Brain microvascular endothelial cell (primary cell): Measurements from ENCODE around the gene ELOB.

Source experiments
- DNase-seq: peaks from one replicate; pipeline ENCODE4 v3.0.0-alpha.2; 2020
- H3K27ac ChIP-seq: fragments of 250-450 bp; sonication (Bioruptor Pico); 2 replicates; pipeline ENCODE4 v1.5.1; 2020; ENCODE audit warnings: mild to moderate bottlenecking, moderate library complexity
- H3K27me3 ChIP-seq: fragments of 250-450 bp; sonication (Bioruptor Pico); replicated peaks from 2 replicates; pipeline ENCODE4 v1.5.1; 2020; ENCODE audit warnings: mild to moderate bottlenecking
- H3K36me3 ChIP-seq: fragments of 250-450 bp; sonication (Bioruptor Pico); replicated peaks from 2 replicates; pipeline ENCODE4 v1.5.1; 2020; ENCODE audit warnings: mild to moderate bottlenecking
- H3K4me3 ChIP-seq: 2 replicates; pipeline ENCODE4 v1.5.1; 2011; ENCODE audit warnings: low read depth, mild to moderate bottlenecking, control low read depth, low read length, moderate library complexity
- in situ Hi-C: cut with HindIII; loops from 2 replicates; pipeline ENCODE4 v1.10.0; 2017; ENCODE audit warnings: low sequenced_read_pairs, low pct_ligation_motif_present
- TF ChIP-seq, protein P1 (sequence below): IDR thresholded peaks from 2 replicates; pipeline ENCODE4 v1.5.1; 2011; ENCODE audit warnings: low read depth, mild to moderate bottlenecking, moderate library complexity, low read length, control low read depth, inconsistent platforms; ENCODE audit errors: missing control alignments

Gene ELOB

DNA sequence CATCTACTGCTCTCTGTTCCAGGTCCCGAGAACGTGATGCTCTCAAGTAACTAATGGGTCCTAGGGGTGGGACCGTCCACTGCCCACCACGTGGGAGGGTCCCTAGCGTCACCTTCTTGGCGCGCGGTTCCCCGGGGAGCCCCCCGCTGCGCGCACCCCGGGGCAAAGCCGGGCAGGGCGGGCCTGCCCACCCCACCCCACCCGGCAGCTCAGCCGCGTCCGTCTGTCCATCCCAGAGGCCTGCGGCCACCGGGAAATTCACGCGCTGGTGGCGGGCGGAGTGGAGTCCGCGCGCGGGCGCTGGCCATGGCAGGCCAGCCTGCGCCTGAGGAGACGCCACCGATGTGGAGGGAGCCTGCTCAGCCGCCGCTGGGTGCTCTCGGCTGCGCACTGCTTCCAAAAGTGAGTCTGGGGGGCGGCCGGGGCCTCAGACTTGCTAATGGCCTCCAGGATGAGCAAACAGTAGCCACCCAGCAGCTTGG lies 21.7 kb upstream of the ELOB start:
- TF ChIP-seq, protein P1, sequence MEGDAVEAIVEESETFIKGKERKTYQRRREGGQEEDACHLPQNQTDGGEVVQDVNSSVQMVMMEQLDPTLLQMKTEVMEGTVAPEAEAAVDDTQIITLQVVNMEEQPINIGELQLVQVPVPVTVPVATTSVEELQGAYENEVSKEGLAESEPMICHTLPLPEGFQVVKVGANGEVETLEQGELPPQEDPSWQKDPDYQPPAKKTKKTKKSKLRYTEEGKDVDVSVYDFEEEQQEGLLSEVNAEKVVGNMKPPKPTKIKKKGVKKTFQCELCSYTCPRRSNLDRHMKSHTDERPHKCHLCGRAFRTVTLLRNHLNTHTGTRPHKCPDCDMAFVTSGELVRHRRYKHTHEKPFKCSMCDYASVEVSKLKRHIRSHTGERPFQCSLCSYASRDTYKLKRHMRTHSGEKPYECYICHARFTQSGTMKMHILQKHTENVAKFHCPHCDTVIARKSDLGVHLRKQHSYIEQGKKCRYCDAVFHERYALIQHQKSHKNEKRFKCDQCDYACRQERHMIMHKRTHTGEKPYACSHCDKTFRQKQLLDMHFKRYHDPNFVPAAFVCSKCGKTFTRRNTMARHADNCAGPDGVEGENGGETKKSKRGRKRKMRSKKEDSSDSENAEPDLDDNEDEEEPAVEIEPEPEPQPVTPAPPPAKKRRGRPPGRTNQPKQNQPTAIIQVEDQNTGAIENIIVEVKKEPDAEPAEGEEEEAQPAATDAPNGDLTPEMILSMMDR = no peak
- Histone ChIP-seq H3K27me3 (no peaks in the 10 kb centered on the region), H3K36me3 (no peaks in the 10 kb centered on the region), H3K27ac (no peak overlapping the region), H3K4me3 (no peak overlapping the region)
- in situ Hi-C loops = no loop called here
- no peak for DNase-seq

DNA sequence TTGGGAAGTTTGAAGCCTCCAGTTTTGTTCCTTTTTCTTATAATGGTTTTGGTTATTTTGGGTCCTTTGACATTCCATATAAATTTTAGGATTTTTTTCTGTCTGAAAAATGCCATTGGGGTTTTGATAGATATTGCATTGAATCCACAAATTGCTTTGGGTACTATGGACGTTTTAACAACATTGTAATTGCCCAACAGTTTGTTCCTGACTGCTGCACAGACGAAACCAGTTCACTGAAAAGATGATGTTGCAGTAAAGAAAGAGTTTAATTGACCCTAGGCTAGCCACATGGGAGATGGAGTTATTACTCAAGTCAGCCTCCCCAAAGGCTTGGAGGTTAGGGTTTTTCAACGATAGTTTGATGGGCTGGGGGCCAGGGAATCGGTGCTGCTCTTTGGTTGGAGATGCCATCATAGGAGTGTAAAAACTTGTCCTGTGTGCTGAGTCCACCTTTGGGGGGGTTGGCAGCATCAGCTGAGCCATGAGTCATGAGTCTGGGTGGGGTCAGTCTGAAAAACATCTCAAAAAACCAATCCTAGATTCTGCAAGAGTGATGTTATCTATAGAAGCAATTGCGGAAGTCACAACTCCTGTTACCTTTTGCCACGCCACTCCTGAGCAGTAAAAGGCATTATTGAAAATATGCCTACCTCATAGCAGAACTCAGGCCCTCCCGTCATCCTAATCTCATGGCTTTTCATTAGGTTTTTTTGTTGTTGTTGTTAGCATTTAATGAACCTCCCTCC lies 18.5 kb upstream of the ELOB start:
- Histone ChIP-seq H3K27ac (no peak overlapping the region), H3K36me3 (no peaks in the 10 kb centered on the region), H3K27me3 (peaks cover 7% of the 10 kb centered on the region), H3K4me3 (no peak overlapping the region)
- TF ChIP-seq, protein P1 = no peak
- DNase-seq = no peak
- in situ Hi-C loops = no loop called here

DNA sequence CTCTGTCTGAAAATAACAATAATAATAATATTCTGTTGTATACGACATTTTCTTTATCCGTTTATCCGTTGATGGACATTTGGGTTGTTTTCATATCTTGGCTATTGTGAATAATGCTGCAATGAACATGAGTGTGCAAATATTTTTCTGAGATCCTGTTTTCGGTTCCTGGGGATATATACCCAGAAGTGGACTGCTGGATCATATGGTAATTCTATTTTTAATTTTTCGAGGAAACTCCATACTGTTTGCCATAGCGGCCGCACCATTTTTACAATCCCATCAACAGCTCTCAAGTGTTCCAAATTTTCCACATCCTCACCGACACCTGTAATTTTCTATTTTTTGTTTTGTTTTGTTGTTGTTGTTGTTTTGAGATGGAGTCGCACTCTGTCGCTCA lies 15.9 kb upstream of the ELOB start:
- no peak for DNase-seq
- no peaks in the 10 kb centered on the region for H3K36me3 ChIP-seq
- TF ChIP-seq, protein P1 = no peak
- in situ Hi-C loops = no loop called here
- no peak overlapping the region for H3K27ac ChIP-seq
- no peak overlapping the region for H3K4me3 ChIP-seq
- H3K27me3 ChIP-seq = peaks cover 22% of the 10 kb centered on the region

DNA sequence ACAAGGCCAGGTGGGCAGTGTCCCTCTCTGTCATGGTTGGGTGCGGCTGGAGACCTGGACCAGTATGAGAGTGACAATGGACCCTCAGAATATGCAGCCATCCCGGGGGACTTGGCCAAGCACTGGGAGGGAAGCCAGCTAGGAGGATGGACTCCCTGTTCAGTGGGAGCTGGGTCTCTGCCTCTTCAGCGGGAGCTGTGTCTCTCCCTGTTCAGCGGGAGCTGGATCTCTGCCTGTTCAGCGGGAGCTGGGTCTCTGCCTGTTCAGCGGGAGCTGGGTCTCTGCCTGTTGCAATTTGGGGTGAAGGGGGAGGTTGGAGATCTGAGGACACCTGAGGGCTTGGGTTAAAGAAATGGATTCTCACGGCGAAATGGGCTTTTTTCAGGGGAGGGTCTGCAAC lies 14.1 kb upstream of the ELOB start:
- in situ Hi-C loops = no loop called here
- H3K4me3 ChIP-seq = no peak overlapping the region
- no peaks in the 10 kb centered on the region for H3K36me3 ChIP-seq
- TF ChIP-seq, protein P1 = no peak
- peaks cover 31% of the 10 kb centered on the region for H3K27me3 ChIP-seq
- DNase-seq = no peak
- H3K27ac ChIP-seq = no peak overlapping the region

DNA sequence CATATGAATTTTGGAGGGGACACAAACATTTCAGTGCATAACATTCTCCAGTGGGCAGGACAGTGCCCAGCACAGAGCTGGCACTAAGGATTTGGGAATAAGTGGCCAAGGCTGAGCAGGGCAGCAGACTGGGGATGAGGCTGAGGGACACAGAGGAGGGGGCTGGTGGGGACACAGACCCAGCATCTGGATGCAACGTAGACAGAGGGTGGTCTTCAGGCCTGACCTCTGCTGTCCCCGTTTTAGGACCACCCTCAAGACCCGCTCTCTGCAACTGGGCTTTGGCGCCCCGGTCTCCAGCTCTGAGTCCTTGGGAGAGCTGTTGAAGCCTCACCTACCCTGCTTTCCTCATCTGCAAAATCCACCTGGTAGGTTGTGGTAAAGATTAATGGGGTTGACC lies 13.6 kb upstream of the ELOB start:
- Histone ChIP-seq H3K36me3 (no peaks in the 10 kb centered on the region), H3K27me3 (peaks cover 36% of the 10 kb centered on the region), H3K4me3 (no peak overlapping the region), H3K27ac (no peak overlapping the region)
- in situ Hi-C loops = no loop called here
- TF ChIP-seq, protein P1 = no peak
- no peak for DNase-seq

DNA sequence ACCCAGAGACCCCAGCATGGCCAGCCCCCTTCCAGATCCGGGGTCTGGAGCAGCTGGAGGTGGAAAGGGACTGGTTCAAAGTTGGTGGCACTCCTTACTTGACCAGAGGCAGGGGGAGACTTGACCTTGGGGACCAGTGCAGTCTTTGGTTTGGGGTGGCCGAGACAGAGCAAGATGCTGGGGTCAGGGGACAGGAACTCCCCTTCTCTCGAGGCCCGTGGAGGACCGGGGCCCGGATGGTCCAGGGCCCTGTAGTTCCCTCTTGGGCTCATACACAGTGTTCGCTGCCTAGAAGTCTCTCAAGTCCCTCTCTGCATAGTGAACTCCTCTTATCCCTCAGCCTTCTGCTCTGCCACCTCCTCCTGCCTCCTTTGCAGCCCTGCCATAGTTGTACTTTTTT lies 10.9 kb upstream of the ELOB start:
- no peak overlapping the region for H3K4me3 ChIP-seq
- no peak for DNase-seq
- no peak overlapping the region for H3K27ac ChIP-seq
- H3K36me3 ChIP-seq = no peaks in the 10 kb centered on the region
- TF ChIP-seq, protein P1 = no peak
- in situ Hi-C loops = no loop called here
- peaks cover 47% of the 10 kb centered on the region for H3K27me3 ChIP-seq
